ENCODE results near the gene ZBTB17. TPM values are rescaled to one million over a fixed set of nuclear protein-coding genes. Genes with fewer than 3 reads are reported as not detected.

The ZBTB17 gene
- polyA plus RNA-seq, 2 of the 4 experiments (the other 2 are of a cell fraction): 13.8 to 16.5 TPM

GRCh38 chr1:16017076-16017460, 41.2 kb upstream of the ZBTB17 start:
- Histone ChIP-seq H3K9me3 (no peaks in the 10 kb centered on the region), H3K4me1 (peaks cover 25% of the 10 kb centered on the region), H3K27ac (no peak overlapping the region; a peak in 1 of 6 replicates), H3K4me3 (no peak overlapping the region), H3K4me2 (no peak overlapping the region)
- ATAC-seq (no peak), DNase-seq (ENCODE audit: low read depth in 1 of 2, low spot score in 1 of 2) (no peak), FAIRE-seq (no peak)
- no peak for TF ChIP-seq HMGXB4 (CRISPR knock-in tag; IDR thresholded peaks at IDR 0.05; ENCODE audit: borderline replicate concordance)
- TF ChIP-seq SMC3 (IDR thresholded peaks at IDR 0.05): no peak
- TF ChIP-seq GATA3 (IDR thresholded peaks at IDR 0.05; ENCODE audit: borderline replicate concordance): no peak
- no peak for TF ChIP-seq POLR2A (IDR thresholded peaks at IDR 0.05; ENCODE audit: low read length)
- TF ChIP-seq RAD21 (conservative IDR thresholded peaks at IDR 0.05 in 1 of 2, IDR thresholded peaks at IDR 0.05 in 1 of 2): no peak
- ChIA-PET CTCF (interaction anchor here (1.2 to 2.3 kb wide), 3 partner anchors 8 to 15 kb away, joined by 4 to 8 read pairs (median 6); no protein-coding TSS in a partner anchor), POLR2A (no interaction called here)
- 90% methylated on average over 10 of the region's 10 CpGs for WGBS (ENCODE audit: missing lambda C conversion rate)

- H3K27ac ChIP-seq: peak overlapping the region; percentile 48 to 64; a peak in 3 of 6 replicates
- FAIRE-seq (no peak), ATAC-seq (0 out of 6 replicates have a peak, but pooled peaks of 1 of the 2 experiments have one; percentile 4), DNase-seq (ENCODE audit: low read depth in 1 of 2, low spot score in 1 of 2) (no peak)
- CTCF ChIA-PET: interaction anchor here (0.6 to 2.2 kb wide), 3 partner anchors 8 to 935 kb away, joined by 3 to 6 read pairs (median 3); no protein-coding TSS in a partner anchor
- H3K9me3 ChIP-seq: no peaks in the 10 kb centered on the region
- H3K4me2 ChIP-seq: no peak overlapping the region; the same call in 2 of the 3 replicates
- POLR2A ChIA-PET: no interaction called here
- peaks cover 25% of the 10 kb centered on the region for H3K4me1 ChIP-seq
- H3K4me3 ChIP-seq: no peak overlapping the region
- WGBS (ENCODE audit: missing lambda C conversion rate): 63% methylated on average over 6 of the region's 23 CpGs
- TF ChIP-seq TP53 (CRISPR knock-in tag; IDR thresholded peaks at IDR 0.05) (no peak), CBX8 (IDR thresholded peaks at IDR 0.05) (no peak), HMGXB4 (CRISPR knock-in tag; IDR thresholded peaks at IDR 0.05; ENCODE audit: borderline replicate concordance) (no peak), MAFK (IDR thresholded peaks at IDR 0.05; ENCODE audit: partially characterized antibody) (no peak), ATOH8 (CRISPR knock-in tag; IDR thresholded peaks at IDR 0.05; ENCODE audit: low read depth) (no peak), USF2 (IDR thresholded peaks at IDR 0.05) (no peak), ZFP36 (IDR thresholded peaks at IDR 0.05; ENCODE audit: borderline replicate concordance, partially characterized antibody) (no peak), MAX (IDR thresholded peaks at IDR 0.05) (no peak), EP300 (IDR thresholded peaks at IDR 0.05) (no peak), RCOR1 (IDR thresholded peaks at IDR 0.05; ENCODE audit: low read depth, low read length) (no peak), HOXA7 (CRISPR knock-in tag; IDR thresholded peaks at IDR 0.05) (no peak), NPAS2 (CRISPR knock-in tag; IDR thresholded peaks at IDR 0.05; ENCODE audit: borderline replicate concordance) (no peak), FOSL2 (IDR thresholded peaks at IDR 0.05) (no peak), FOSL2 (CRISPR knock-in tag; IDR thresholded peaks at IDR 0.05) (no peak), POLR2AphosphoS2 (conservative IDR thresholded peaks at IDR 0.05; ENCODE audit: low read length) (no peak), MAZ (IDR thresholded peaks at IDR 0.05; ENCODE audit: borderline replicate concordance, low read depth, low read length) (no peak), RAD21 (conservative IDR thresholded peaks at IDR 0.05 in 1 of 2, IDR thresholded peaks at IDR 0.05 in 1 of 2) (no peak), CEBPB (IDR thresholded peaks at IDR 0.05) (no peak)
These were observed 40.3 kb upstream of the ZBTB17 start for GRCh38 chr1:16015960-16016901.
